Upper lobe of left lung (tissue), 6 donors: ENCODE measurements around the gene VAMP2. TPM values are rescaled to one million over a fixed set of nuclear protein-coding genes. Genes with fewer than 3 reads are reported as not detected.

Experiments used
- ATAC-seq, 2 donors: fragments of 200-7000 bp; cut with Tn5 transposase; one replicate each; pipeline ENCODE4 v1.9.1; 2022; ENCODE audit warnings: mild to moderate bottlenecking in 2 of 2, moderate library complexity in 2 of 2; ENCODE audit not compliant: low FRiP score in 2 of 2
- DNase-seq, 2 donors: peaks; one replicate each; pipeline ENCODE4 v3.0.0-alpha.2; 2019 to 2020
- H3K27ac ChIP-seq, 4 donors: fragments of 200-600 bp; sonication (generic); one replicate each; pipeline ENCODE4 v1.5.1; 2016 to 2019
- H3K27me3 ChIP-seq, 4 donors: fragments of 200-600 bp; sonication (generic); one replicate each; pipeline ENCODE4 v1.5.1; 2017 to 2019
- H3K36me3 ChIP-seq, 4 donors: fragments of 200-600 bp; sonication (generic); one replicate each; pipeline ENCODE4 v1.5.1; 2016 to 2019
- H3K4me1 ChIP-seq, 4 donors: fragments of 200-600 bp; sonication (generic); one replicate each; pipeline ENCODE4 v1.5.1; 2018 to 2019
- H3K4me3 ChIP-seq, 4 donors: fragments of 200-600 bp; sonication (generic); one replicate each; pipeline ENCODE4 v1.5.1; 2017 to 2019; ENCODE audit warnings: mild to moderate bottlenecking in 2 of 4, moderate library complexity in 1 of 4
- H3K9me3 ChIP-seq, 4 donors: fragments of 200-600 bp; sonication (generic); one replicate each; pipeline ENCODE4 v1.5.1; 2018 to 2019
- CTCF ChIP-seq, 6 experiments: fragments of 450-650 bp in 4 of 6; fragments of 200-600 bp in 2 of 6; sonication (generic) in 2 of 6; IDR thresholded peaks; one replicate each; pipeline ENCODE4 v1.5.1; 2016 to 2019; ENCODE audit warnings: antibody characterized with exemption in 6 of 6
- EP300 ChIP-seq, 4 donors: sonication (generic); formaldehyde crosslinking; IDR thresholded peaks; one replicate each; pipeline ENCODE4 v1.5.1; 2017; ENCODE audit warnings: antibody characterized with exemption in 4 of 4, control low read depth in 2 of 4
- POLR2A ChIP-seq, 4 donors: fragments of 450-650 bp; IDR thresholded peaks; one replicate each; pipeline ENCODE4 v1.5.1; 2016 to 2017; ENCODE audit warnings: antibody characterized with exemption in 4 of 4, mild to moderate bottlenecking in 2 of 4
- POLR2AphosphoS5 ChIP-seq, 2 donors: sonication (generic); formaldehyde crosslinking; IDR thresholded peaks; one replicate each; pipeline ENCODE4 v1.5.1; 2017; ENCODE audit warnings: antibody characterized with exemption in 2 of 2
- WGBS, 2 donors: methylation state at CpG; one replicate each; pipeline ENCODE4 v1.1.5; 2017 to 2018; 5-methylcytosine and 5-hydroxymethylcytosine counted together
- total RNA-seq, 6 donors: library from RNA; depleted of rRNA in 4 of 6; stranded (reverse); fragments of >200 nt in 4 of 6; gene quantifications; one replicate each; pipeline versions ENCODE4 v1.1.0 to v1.2.1, GENCODE V29; 2016 to 2021
- donor health status: DM: no; HTN: no; CAD: no; lungs with moderate emphysema.
- donor health status: DM: no; HTN: yes; CAD: no; lungs with severe emphysema.

VAMP2 gene
- total RNA-seq, 6 donors from 2014 or later = 27.2 to 75.8 (median 49.8) TPM

GRCh38 chr17:8186446-8186786, 23.7 kb upstream of the VAMP2 start:
- DNase-seq = no peak
- H3K27ac ChIP-seq = peak overlapping the region; percentile 97 to 99 (median 98)
- WGBS, 2 donors = 0 to 1% methylated on average over 3 to 23 of the region's 23 CpGs

DNA sequence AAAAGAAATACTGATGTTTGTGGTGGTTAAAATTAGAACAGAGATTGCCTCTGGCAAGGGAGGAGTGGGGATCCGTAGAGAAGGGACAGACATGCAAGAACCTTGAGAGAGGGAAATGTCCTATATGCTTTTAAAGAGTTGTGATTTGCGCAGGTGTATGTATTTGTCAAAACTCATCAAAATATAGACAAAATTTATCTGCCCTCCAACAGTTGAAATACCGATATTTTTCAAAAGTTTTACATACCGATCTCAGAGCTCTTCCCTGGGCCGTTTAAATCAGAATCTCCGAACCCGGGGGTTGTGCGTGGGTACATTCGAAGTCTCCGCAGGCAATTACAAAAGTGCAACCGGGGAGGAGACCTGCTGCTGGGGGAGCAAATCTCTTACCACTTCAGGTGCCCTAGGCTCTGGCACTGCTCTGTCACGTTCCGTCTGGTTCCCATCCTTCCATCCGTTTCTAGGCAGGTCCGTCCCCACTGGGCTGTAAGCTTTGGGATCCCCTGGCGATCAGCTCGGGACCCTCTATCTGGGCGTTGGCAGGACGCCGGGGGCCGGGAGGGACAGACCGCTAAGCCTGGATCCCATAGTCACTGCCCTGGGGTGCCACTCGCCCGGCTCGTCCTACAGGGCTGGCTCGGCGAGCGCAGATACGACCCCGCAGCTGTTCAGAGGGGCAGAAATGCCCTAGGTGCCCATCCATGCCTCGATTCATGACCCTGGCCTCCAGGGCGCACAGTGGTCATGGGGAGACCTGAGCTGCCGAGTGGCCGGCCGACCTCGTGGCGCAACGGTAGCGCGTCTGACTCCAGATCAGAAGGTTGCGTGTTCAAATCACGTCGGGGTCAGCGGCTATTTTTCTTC, 23.1 kb upstream of the VAMP2 start:
- Histone ChIP-seq H3K9me3 (no peaks in the 10 kb centered on the region), H3K36me3 (no peaks in the 10 kb centered on the region), H3K27ac (peak overlapping the region; percentile 97 to 99 (median 98)), H3K4me3 (peak overlapping the region; percentile 53 to 80 (median 69)), H3K4me1 (peaks cover 20 to 41% (median 26%) of the 10 kb centered on the region in 4 donors), H3K27me3 (no peaks in the 10 kb centered on the region)
- ATAC-seq (peak; percentile 62 to 63), DNase-seq (peak; percentile 94 to 99)
- 1% methylated on average over 24 to 44 of the region's 44 CpGs for WGBS, 2 donors
- TF ChIP-seq POLR2A (IDR thresholded peaks at IDR 0.05) (peak in 2 of 4 donors; percentile 70 to 73), EP300 (IDR thresholded peaks at IDR 0.05) (no peak), POLR2AphosphoS5 (IDR thresholded peaks at IDR 0.05) (peak in 1 of 2 donors; percentile 68), CTCF (IDR thresholded peaks at IDR 0.05) (no peak)

More at GRCh38 chr17:8186446-8186786, 23.7 kb upstream of the VAMP2 start:
- Histone ChIP-seq H3K9me3 (no peaks in the 10 kb centered on the region), H3K4me1 (peaks cover 24 to 47% (median 31%) of the 10 kb centered on the region in 4 donors), H3K27me3 (no peaks in the 10 kb centered on the region), H3K36me3 (no peaks in the 10 kb centered on the region), H3K4me3 (peak overlapping the region; percentile 53 to 80 (median 69))
- ATAC-seq = no peak
- TF ChIP-seq POLR2AphosphoS5 (IDR thresholded peaks at IDR 0.05) (no peak), POLR2A (IDR thresholded peaks at IDR 0.05) (peak in 2 of 4 donors; percentile 3 to 4), CTCF (IDR thresholded peaks at IDR 0.05) (peak in 1 of 6 experiments; percentile 59), EP300 (IDR thresholded peaks at IDR 0.05) (no peak)

DNA sequence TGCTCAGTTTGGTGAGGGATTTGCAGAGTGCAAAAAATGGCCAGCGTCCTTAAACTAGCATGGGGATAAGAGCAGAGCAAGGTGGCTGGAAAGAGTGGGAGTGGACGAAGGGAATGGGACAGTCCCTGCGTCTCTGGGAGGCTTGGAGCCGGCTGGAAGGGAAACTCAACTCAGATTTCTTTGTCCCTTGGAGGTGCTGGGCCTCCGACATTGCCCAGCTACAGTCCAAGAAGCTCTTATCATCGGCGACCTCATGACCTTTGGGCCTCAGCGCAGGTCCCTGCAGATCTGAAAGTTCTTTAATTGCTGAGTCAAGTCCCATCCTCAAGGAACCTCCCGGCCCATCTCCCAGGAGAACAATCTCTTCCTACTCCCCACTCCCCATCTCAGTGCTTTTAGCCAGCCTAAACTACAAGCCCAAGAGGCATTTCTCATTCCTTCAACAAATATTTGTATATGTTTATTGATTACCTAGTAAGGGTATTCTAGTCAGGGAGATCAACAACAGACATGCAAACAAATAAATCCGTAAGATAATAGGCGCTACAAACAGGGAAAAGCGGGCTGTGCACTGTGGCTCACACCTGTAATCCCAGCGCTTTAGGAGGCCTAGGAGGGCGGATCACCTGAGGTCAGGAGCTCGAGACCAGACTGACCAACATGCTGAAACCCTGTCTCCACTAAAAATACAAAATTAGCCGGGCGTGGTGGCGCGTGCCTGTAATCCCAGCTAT, 14.4 kb upstream of the VAMP2 start:
- TF ChIP-seq CTCF (IDR thresholded peaks at IDR 0.05) = no peak
- TF ChIP-seq POLR2A (IDR thresholded peaks at IDR 0.05) = no peak
- TF ChIP-seq EP300 (IDR thresholded peaks at IDR 0.05) = no peak
- TF ChIP-seq POLR2AphosphoS5 (IDR thresholded peaks at IDR 0.05) = no peak
- ATAC-seq = no peak
- no peaks in the 10 kb centered on the region for H3K36me3 ChIP-seq
- DNase-seq = no peak
- peaks cover 25 to 44% (median 29%) of the 10 kb centered on the region in 4 donors for H3K4me1 ChIP-seq
- H3K9me3 ChIP-seq = no peaks in the 10 kb centered on the region
- H3K27me3 ChIP-seq = no peaks in the 10 kb centered on the region
- H3K27ac ChIP-seq = peak overlapping the region; percentile 75 to 92 (median 86)
- H3K4me3 ChIP-seq = peak overlapping the region in 3 of 4 donors; percentile 64 to 74 (median 68)
- 79 to 80% methylated on average over 19 of the region's 19 CpGs for WGBS, 2 donors

- ATAC-seq (peak; percentile 86 to 93), DNase-seq (peak; percentile 95 to 96)
- Histone ChIP-seq H3K9me3 (no peaks in the 10 kb centered on the region), H3K36me3 (no peaks in the 10 kb centered on the region), H3K4me3 (peak within 1 kb of the TSS; percentile 56 to 74 (median 66)), H3K27ac (peak within 1 kb of the TSS; percentile 75 to 92 (median 86)), H3K27me3 (no peaks in the 10 kb centered on the region), H3K4me1 (peaks cover 25 to 44% (median 29%) of the 10 kb centered on the region in 4 donors)
- no peak for TF ChIP-seq EP300 (IDR thresholded peaks at IDR 0.05)
- peak; percentile 51 to 78 for TF ChIP-seq POLR2AphosphoS5 (IDR thresholded peaks at IDR 0.05)
- peak in 3 of 6 experiments; percentile 9 to 10 (median 10) for TF ChIP-seq CTCF (IDR thresholded peaks at IDR 0.05)
- peak in 3 of 4 donors; percentile 12 to 64 (median 33) for TF ChIP-seq POLR2A (IDR thresholded peaks at IDR 0.05)
- 3 to 16% methylated on average over 15 of the region's 56 CpGs for WGBS, 2 donors
Measured at GRCh38 chr17:8176197-8176940, 13.6 kb upstream of the VAMP2 start, which contains the start of gene TMEM107. TMEM107 (minus strand) TSS chr17:8176380; CDS start chr17:8176286, 94 bp downstream.
